AG09309 (cell line): Measurements from ENCODE around the gene YY1.

ENCODE experiments used
- DNase-seq: peaks from one replicate; pipeline ENCODE4 v3.0.0-alpha.2; 2010; ENCODE audit warnings: low read depth
- H3K4me3 ChIP-seq: 2 replicates; pipeline ENCODE4 v1.5.1; 2011; ENCODE audit warnings: mild to moderate bottlenecking, low read depth, low read length, moderate library complexity; ENCODE audit not compliant: control insufficient read depth
- TF ChIP-seq, protein P1 (sequence below): IDR thresholded peaks from 2 replicates; pipeline ENCODE4 v1.5.1; 2011; ENCODE audit warnings: mild to moderate bottlenecking, low read depth, low read length, inconsistent platforms; ENCODE audit not compliant: insufficient read depth, control insufficient read depth; ENCODE audit errors: missing control alignments

Gene YY1

DNA sequence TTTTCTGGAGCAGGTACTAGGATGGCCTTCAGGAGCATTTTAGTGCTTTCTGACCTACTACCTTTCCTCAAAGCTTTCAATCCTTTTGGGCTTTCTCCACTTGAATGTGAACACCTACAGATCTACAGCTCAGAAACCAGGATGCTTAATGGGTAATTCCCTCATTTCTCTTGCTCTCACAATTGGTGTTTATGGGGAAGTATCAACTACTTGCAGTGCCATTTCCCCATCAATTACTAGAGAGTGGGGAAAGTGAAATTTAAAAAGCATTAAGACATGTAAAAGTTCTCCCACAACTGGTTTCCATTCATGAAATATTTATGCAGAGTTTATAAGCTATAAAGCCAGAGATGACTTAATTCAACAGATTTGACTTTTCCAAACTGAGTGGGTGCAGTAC lies 2.1 kb upstream of the YY1 start:
- DNase-seq: no peak
- H3K4me3 ChIP-seq: peak overlapping the region; percentile 74
- TF ChIP-seq, protein P1, sequence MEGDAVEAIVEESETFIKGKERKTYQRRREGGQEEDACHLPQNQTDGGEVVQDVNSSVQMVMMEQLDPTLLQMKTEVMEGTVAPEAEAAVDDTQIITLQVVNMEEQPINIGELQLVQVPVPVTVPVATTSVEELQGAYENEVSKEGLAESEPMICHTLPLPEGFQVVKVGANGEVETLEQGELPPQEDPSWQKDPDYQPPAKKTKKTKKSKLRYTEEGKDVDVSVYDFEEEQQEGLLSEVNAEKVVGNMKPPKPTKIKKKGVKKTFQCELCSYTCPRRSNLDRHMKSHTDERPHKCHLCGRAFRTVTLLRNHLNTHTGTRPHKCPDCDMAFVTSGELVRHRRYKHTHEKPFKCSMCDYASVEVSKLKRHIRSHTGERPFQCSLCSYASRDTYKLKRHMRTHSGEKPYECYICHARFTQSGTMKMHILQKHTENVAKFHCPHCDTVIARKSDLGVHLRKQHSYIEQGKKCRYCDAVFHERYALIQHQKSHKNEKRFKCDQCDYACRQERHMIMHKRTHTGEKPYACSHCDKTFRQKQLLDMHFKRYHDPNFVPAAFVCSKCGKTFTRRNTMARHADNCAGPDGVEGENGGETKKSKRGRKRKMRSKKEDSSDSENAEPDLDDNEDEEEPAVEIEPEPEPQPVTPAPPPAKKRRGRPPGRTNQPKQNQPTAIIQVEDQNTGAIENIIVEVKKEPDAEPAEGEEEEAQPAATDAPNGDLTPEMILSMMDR: no peak

DNA sequence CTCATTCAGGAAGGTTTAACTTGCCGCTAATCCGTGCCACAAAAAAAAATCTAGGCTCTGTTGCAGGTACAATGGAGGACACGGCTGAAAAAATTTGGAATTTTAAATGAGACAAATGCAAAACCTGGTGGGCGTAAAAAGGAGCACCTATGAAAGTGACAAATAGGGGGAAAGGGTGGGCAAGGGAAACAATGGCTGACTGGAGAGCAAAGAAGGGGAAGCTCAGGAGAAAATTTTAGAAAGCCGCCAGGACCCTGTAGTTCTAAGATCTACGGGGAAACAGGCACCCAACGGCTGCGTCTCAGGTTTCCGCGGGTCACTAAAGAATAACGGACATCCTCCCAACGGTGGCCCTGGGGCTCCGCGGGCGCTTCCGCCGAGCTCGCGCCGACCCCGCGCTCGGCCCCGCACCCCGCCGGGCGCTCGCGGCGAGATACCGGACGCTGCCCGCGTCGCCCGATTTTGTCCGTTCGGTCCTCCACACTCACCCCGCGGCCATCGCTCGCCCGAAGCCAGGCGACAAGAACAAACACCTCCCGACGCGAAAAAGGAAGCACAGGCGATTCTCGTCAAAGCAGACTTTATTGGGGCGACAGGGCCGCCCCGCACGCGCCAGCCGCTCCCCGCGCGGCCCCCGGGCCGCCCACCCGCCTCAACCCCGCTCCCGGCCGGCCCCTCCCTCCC lies 1.1 kb upstream of the YY1 start:
- DNase-seq: no peak
- TF ChIP-seq, protein P1: no peak
- peak overlapping the region; percentile 74 for H3K4me3 ChIP-seq

DNA sequence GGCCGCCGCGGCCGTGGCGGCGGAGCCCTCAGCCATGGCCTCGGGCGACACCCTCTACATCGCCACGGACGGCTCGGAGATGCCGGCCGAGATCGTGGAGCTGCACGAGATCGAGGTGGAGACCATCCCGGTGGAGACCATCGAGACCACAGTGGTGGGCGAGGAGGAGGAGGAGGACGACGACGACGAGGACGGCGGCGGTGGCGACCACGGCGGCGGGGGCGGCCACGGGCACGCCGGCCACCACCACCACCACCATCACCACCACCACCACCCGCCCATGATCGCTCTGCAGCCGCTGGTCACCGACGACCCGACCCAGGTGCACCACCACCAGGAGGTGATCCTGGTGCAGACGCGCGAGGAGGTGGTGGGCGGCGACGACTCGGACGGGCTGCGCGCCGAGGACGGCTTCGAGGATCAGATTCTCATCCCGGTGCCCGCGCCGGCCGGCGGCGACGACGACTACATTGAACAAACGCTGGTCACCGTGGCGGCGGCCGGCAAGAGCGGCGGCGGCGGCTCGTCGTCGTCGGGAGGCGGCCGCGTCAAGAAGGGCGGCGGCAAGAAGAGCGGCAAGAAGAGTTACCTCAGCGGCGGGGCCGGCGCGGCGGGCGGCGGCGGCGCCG lies 381 bp downstream of the YY1 start:
- TF ChIP-seq, protein P1: no peak
- H3K4me3 ChIP-seq: peak overlapping the region; percentile 80
- no peak for DNase-seq

DNA sequence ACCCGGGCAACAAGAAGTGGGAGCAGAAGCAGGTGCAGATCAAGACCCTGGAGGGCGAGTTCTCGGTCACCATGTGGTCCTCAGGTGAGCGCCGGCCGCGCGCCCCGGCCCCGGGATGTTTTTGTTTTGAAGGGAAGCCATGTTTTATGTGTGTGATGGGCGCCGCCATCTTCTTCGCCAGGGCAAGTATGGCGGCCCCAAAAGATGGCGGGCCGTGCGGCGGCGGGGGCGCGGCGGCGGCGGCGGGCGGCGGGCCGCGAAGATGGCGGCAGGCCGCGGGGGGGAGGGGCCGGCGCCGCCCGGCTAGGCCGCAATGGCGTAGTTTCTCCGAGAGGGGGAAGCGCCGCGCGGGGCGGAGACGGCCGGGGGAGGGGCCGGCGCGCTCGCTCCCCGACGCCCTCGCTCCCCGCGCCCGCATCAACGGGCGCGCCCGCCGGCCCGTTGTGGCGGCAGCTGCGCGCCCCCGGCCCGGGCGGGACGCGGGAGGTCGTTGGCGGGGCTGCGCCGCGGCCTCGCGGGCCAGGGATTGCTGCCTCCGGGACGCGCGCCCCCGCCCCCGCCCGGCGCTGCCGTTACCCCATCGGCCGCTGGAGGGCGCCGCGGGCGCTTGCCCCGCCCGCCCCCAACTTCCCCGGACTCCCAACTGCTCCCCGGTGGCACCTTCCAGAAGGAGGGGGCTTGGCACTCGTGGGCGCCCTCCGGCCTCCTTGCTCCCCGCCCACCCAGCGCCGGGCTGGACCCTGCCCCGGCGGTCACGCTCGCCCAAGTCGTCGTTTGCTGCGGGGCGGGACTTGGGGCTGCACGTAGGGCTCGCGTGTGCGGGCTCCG lies 1.1 kb downstream of the YY1 start:
- DNase-seq: peak; percentile 80
- peak overlapping the region; percentile 80 for H3K4me3 ChIP-seq
- TF ChIP-seq, protein P1: peak; percentile 48

DNA sequence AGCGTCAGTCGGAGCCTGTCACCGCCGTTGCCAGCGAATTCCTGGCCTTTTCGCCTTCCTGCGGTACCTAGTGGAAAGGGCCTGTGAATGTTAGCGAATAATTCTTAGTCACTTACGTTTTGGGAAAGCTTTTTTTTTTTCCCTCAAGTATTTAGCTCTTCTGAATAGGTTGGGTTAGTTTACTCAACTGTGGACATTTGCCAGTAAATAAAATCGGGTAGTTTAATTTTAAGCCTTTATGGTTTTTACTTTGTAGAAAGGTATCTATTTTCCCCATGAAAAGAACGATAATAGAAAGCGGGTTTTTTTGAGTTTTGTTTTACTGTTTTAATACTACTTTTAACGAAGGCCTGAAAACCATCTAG lies 1.7 kb downstream of the YY1 start:
- TF ChIP-seq, protein P1: no peak
- DNase-seq: no peak
- H3K4me3 ChIP-seq: peak overlapping the region; percentile 80

DNA sequence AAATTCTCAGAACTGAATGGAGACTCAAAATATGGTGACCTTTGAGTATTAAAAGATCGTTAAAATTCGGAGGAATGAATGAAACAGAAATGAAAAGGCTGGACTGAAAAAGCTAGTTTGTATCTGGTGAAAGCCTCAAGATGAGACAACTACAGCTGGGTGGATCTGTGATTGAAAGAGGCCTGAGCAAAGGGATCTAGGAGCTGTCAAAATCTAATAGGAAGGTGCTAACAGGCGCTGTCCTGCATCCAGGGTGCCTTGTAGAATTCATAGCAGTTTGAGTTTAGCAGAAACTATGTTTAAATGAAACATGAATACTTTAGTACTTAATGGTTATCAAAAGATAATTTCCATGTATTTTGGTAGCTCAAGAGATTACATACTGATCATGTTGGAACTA lies 2.3 kb downstream of the YY1 start:
- H3K4me3 ChIP-seq: peak overlapping the region; percentile 80
- TF ChIP-seq, protein P1: no peak
- no peak for DNase-seq
